ENCODE data around the gene PRIM2. TPM values are rescaled to one million over a fixed set of nuclear protein-coding genes. Genes with fewer than 3 reads are reported as not detected.
"Not testable (repeated sequence)": the region's sequence is repeated elsewhere in the genome, so short reads cannot be mapped to it uniquely, and the experiment has no call there.

Gene PRIM2
- total RNA-seq, 1 experiment from 2014 or later, result 9.7 TPM

DNA sequence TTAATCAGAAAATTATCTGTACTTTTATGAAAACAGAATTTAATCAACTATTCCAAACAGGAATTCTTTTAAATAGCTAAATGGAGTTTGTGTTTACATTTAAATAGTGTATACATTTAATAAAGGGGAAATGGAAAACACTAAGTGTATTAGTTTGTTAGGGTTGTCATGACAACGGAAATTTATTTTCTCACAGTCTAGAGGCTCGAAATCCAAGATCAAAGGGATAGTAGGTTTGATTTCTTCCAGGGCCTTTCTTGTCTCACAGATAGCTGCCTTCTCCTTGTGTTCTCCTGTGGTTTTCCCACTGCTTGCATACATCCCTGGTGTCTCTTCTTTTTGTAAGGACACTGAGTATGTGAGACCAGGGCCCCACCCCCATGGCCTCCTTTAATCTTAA lies 215.2 kb downstream of the PRIM2 start:
- intact Hi-C loops (cut with micrococcal nuclease); DNase-seq (ENCODE audit: unreplicated experiment); H3K27me3 Mint-ChIP-seq (ENCODE audit: insufficient read depth, unreplicated experiment); H3K36me3 Mint-ChIP-seq (ENCODE audit: insufficient read depth, unreplicated experiment); CTCF ChIA-PET; H3K4me3 Mint-ChIP-seq (ENCODE audit: unreplicated experiment); H3K27ac Mint-ChIP-seq (ENCODE audit: low read depth, unreplicated experiment); POLR2A ChIA-PET; H3K4me1 Mint-ChIP-seq (ENCODE audit: insufficient read depth, unreplicated experiment); H3K9me3 Mint-ChIP-seq (ENCODE audit: unreplicated experiment); BruUV-seq (replicated peaks): not testable (repeated sequence)

DNA sequence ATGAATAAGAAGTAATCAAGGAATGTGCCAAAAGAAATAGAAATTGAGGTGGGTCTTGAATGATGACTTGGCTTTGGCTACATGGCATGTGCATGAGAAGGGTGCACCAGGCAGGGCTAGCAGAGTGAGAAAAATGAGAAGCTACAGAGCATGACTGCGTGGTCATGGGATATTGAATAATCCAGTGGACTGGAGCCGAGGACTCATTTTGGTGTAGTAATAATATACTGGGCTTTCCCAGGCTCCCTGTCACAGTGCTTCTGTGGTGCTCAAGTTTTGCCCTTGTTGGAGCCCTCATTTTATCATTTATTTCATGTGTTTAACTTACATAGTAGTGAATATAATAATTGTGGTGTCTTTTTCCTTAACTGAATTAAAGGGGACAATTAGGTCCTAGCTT lies 217.7 kb downstream of the PRIM2 start:
- H3K36me3 Mint-ChIP-seq (ENCODE audit: insufficient read depth, unreplicated experiment); H3K27me3 Mint-ChIP-seq (ENCODE audit: insufficient read depth, unreplicated experiment); POLR2A ChIA-PET; intact Hi-C loops (cut with micrococcal nuclease); H3K9me3 Mint-ChIP-seq (ENCODE audit: unreplicated experiment); CTCF ChIA-PET; H3K4me3 Mint-ChIP-seq (ENCODE audit: unreplicated experiment); H3K4me1 Mint-ChIP-seq (ENCODE audit: insufficient read depth, unreplicated experiment); BruUV-seq (replicated peaks); H3K27ac Mint-ChIP-seq (ENCODE audit: low read depth, unreplicated experiment); DNase-seq (ENCODE audit: unreplicated experiment): not testable (repeated sequence)

DNA sequence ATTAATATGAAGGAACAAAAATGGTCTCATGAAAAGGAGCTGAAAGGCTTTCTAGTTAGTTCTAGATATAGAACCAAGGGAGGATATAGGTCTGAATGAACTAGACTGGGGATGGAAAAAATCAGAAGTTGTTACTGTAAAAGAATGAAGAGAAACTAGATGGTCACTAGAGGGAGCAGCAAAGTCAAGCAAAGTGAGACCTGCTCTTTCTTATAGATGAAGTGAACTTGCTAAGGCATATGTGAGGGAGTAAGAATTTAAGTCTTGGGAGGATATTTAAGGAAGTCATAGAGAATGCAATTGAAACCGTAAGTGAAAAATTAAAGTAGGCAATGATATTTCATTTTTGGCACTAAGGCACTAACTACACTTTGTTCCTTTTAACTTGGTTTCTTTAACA lies 218.6 kb downstream of the PRIM2 start:
- BruUV-seq (replicated peaks); POLR2A ChIA-PET: not testable (repeated sequence)

DNA sequence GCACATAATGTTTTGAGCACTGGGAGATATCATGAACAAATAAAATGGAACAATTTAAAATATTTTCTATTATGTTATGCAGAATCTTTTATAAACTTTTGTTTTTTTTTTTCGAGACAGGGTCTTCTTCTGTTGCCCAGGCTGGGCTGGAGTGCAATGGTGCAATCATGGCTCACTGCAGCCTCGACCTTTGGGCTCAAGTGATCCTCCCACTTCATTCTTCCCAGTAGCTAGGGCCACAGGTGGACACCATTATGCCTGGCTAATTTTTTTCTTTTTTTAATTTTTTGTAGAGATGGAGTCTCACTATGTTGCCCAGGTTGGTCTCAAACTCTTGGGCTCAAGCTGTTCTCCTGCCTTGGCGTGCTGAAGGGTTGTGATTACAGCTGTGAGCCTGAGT lies 220.5 kb downstream of the PRIM2 start:
- H3K9me3 Mint-ChIP-seq (ENCODE audit: unreplicated experiment); POLR2A ChIA-PET; H3K27ac Mint-ChIP-seq (ENCODE audit: low read depth, unreplicated experiment); H3K27me3 Mint-ChIP-seq (ENCODE audit: insufficient read depth, unreplicated experiment); H3K36me3 Mint-ChIP-seq (ENCODE audit: insufficient read depth, unreplicated experiment); DNase-seq (ENCODE audit: unreplicated experiment); intact Hi-C loops (cut with micrococcal nuclease); CTCF ChIA-PET; H3K4me3 Mint-ChIP-seq (ENCODE audit: unreplicated experiment); H3K4me1 Mint-ChIP-seq (ENCODE audit: insufficient read depth, unreplicated experiment); BruUV-seq (replicated peaks): not testable (repeated sequence)

More for the DNA sequence above, 218.6 kb downstream of the PRIM2 start:
- H3K4me1 Mint-ChIP-seq (ENCODE audit: insufficient read depth, unreplicated experiment); CTCF ChIA-PET; intact Hi-C loops (cut with micrococcal nuclease); H3K27ac Mint-ChIP-seq (ENCODE audit: low read depth, unreplicated experiment); H3K27me3 Mint-ChIP-seq (ENCODE audit: insufficient read depth, unreplicated experiment); H3K4me3 Mint-ChIP-seq (ENCODE audit: unreplicated experiment); H3K36me3 Mint-ChIP-seq (ENCODE audit: insufficient read depth, unreplicated experiment); H3K9me3 Mint-ChIP-seq (ENCODE audit: unreplicated experiment): not testable (repeated sequence)
- peak; percentile 39 for DNase-seq (ENCODE audit: unreplicated experiment)
- TF ChIP-seq, protein P1, sequence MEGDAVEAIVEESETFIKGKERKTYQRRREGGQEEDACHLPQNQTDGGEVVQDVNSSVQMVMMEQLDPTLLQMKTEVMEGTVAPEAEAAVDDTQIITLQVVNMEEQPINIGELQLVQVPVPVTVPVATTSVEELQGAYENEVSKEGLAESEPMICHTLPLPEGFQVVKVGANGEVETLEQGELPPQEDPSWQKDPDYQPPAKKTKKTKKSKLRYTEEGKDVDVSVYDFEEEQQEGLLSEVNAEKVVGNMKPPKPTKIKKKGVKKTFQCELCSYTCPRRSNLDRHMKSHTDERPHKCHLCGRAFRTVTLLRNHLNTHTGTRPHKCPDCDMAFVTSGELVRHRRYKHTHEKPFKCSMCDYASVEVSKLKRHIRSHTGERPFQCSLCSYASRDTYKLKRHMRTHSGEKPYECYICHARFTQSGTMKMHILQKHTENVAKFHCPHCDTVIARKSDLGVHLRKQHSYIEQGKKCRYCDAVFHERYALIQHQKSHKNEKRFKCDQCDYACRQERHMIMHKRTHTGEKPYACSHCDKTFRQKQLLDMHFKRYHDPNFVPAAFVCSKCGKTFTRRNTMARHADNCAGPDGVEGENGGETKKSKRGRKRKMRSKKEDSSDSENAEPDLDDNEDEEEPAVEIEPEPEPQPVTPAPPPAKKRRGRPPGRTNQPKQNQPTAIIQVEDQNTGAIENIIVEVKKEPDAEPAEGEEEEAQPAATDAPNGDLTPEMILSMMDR (IDR thresholded peaks at IDR 0.05; ENCODE audit: unreplicated experiment), result peak; percentile 33

DNA sequence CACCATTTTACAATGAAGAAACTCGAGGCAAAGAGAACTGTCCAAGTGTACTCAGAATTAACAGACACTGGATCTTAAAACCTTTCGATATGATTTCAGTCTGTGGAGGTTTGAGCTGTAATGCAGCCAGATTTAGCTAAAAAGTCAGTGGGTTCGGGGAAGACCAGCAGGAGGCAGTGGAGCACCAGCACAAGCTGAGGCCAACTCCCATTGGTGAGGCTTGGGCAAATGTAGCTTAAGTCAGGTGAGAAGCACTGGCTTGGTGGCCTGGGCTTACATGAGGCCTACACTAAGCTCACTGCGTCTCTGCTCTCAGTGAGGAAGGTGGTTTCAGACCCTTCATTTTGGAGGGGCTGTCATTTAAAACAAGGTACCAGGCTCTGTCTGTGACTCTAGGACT lies 234.5 kb downstream of the PRIM2 start:
- H3K36me3 Mint-ChIP-seq (ENCODE audit: insufficient read depth, unreplicated experiment); H3K9me3 Mint-ChIP-seq (ENCODE audit: unreplicated experiment); H3K4me3 Mint-ChIP-seq (ENCODE audit: unreplicated experiment); BruUV-seq (replicated peaks); H3K27me3 Mint-ChIP-seq (ENCODE audit: insufficient read depth, unreplicated experiment); intact Hi-C loops (cut with micrococcal nuclease); DNase-seq (ENCODE audit: unreplicated experiment); POLR2A ChIA-PET; H3K27ac Mint-ChIP-seq (ENCODE audit: low read depth, unreplicated experiment); CTCF ChIA-PET; H3K4me1 Mint-ChIP-seq (ENCODE audit: insufficient read depth, unreplicated experiment): not testable (repeated sequence)

DNA sequence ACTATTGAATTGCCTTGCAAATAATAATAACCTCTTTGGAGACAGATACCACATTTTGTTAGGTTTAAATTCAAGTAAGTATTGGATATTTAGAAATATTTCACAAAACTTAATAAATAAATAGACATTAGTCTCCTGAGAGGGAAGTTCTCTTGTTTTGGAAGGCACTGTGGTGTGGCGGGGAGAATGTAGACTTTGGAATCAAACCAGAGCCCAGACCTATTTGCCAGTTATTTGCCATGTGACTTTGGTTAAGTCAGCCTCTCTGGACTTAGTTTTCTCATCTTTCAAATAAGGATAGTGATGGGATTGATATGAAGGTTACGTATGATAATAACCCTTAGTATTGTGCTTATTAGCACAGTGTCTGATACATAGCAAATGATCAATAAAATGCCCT lies 240.4 kb downstream of the PRIM2 start:
- H3K4me1 Mint-ChIP-seq (ENCODE audit: insufficient read depth, unreplicated experiment); H3K4me3 Mint-ChIP-seq (ENCODE audit: unreplicated experiment); BruUV-seq (replicated peaks); H3K27ac Mint-ChIP-seq (ENCODE audit: low read depth, unreplicated experiment); intact Hi-C loops (cut with micrococcal nuclease); CTCF ChIA-PET; H3K9me3 Mint-ChIP-seq (ENCODE audit: unreplicated experiment); DNase-seq (ENCODE audit: unreplicated experiment); POLR2A ChIA-PET; H3K27me3 Mint-ChIP-seq (ENCODE audit: insufficient read depth, unreplicated experiment); H3K36me3 Mint-ChIP-seq (ENCODE audit: insufficient read depth, unreplicated experiment): not testable (repeated sequence)

DNA sequence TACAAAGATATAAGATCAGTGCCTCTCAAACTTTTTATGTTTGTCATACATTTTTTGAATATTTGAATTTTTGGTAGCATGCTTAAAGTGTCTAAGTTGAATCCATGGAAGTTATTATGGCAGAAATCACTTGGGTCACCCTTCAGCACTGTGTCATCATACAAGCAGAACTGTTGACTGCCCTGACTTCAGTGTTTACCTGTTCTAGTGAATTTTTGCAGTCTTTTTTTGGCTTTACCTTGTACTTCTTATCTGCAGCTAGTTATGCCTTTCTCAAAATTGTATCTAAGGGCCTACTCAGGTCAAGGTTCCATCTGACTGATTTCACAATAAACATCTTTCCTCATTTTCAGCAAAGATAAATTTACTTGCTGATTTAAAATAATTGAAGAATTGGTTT lies 241.7 kb downstream of the PRIM2 start:
- intact Hi-C loops (cut with micrococcal nuclease); H3K36me3 Mint-ChIP-seq (ENCODE audit: insufficient read depth, unreplicated experiment); H3K4me3 Mint-ChIP-seq (ENCODE audit: unreplicated experiment); CTCF ChIA-PET; H3K4me1 Mint-ChIP-seq (ENCODE audit: insufficient read depth, unreplicated experiment); H3K9me3 Mint-ChIP-seq (ENCODE audit: unreplicated experiment); DNase-seq (ENCODE audit: unreplicated experiment); H3K27me3 Mint-ChIP-seq (ENCODE audit: insufficient read depth, unreplicated experiment); POLR2A ChIA-PET; BruUV-seq (replicated peaks); H3K27ac Mint-ChIP-seq (ENCODE audit: low read depth, unreplicated experiment): not testable (repeated sequence)

DNA sequence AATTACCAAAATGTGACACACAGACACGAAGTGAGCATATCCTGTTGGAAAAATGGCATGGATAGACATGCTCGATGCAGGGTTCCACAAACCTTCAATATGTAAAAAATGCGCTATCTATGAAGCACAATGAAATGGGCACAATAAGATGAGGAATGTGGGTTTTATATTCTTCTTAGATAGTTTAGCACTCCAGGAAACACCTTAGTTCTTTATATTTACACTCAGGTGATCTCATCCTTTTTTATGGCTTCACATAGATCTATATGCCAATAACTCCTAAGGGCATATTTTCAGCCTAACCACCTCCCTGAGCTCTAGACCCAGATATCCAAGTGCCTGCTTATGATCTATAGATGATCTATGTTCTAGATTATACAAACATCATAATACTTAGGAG lies 244.8 kb downstream of the PRIM2 start:
- H3K27me3 Mint-ChIP-seq (ENCODE audit: insufficient read depth, unreplicated experiment); H3K4me1 Mint-ChIP-seq (ENCODE audit: insufficient read depth, unreplicated experiment); DNase-seq (ENCODE audit: unreplicated experiment); BruUV-seq (replicated peaks); H3K36me3 Mint-ChIP-seq (ENCODE audit: insufficient read depth, unreplicated experiment); H3K27ac Mint-ChIP-seq (ENCODE audit: low read depth, unreplicated experiment); CTCF ChIA-PET; H3K9me3 Mint-ChIP-seq (ENCODE audit: unreplicated experiment); intact Hi-C loops (cut with micrococcal nuclease); POLR2A ChIA-PET; H3K4me3 Mint-ChIP-seq (ENCODE audit: unreplicated experiment): not testable (repeated sequence)

DNA sequence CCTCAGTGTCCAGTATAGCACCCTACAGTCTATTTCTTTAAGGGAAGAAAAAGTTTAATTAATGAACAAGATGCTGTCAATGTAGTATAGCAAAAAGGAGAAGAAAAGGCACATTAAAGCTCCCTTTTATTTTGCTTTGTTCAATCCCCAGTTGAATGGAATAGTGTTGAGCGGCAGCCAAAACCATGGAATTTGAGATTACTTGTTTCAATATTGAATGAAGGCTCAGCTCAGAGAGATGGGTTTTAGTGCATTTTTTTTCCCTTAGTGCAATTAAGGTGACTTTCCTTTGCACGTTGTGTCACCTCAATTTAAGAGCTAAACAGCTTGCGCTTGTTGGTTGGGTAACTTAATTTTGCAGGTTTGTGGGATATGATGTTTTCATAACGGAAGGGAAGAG lies 254.7 kb downstream of the PRIM2 start:
- DNase-seq (ENCODE audit: unreplicated experiment); H3K27ac Mint-ChIP-seq (ENCODE audit: low read depth, unreplicated experiment); H3K4me1 Mint-ChIP-seq (ENCODE audit: insufficient read depth, unreplicated experiment); BruUV-seq (replicated peaks); POLR2A ChIA-PET; H3K9me3 Mint-ChIP-seq (ENCODE audit: unreplicated experiment); H3K27me3 Mint-ChIP-seq (ENCODE audit: insufficient read depth, unreplicated experiment); CTCF ChIA-PET; intact Hi-C loops (cut with micrococcal nuclease); H3K4me3 Mint-ChIP-seq (ENCODE audit: unreplicated experiment); H3K36me3 Mint-ChIP-seq (ENCODE audit: insufficient read depth, unreplicated experiment): not testable (repeated sequence)
